HepG2 (cell line): Measurements from ENCODE around the gene UNC50. TPM values are rescaled to one million over a fixed set of nuclear protein-coding genes. Genes with fewer than 3 reads are reported as not detected.

ENCODE experiments used
- HES4 ChIP-seq: sonication (generic); formaldehyde crosslinking; IDR thresholded peaks from 2 replicates; pipeline ENCODE4 v1.9.0; 2021; ENCODE audit warnings: mild to moderate bottlenecking, missing genetic modification reagents, borderline replicate concordance
- JUNB ChIP-seq: sonication (generic); formaldehyde crosslinking; IDR thresholded peaks from 2 replicates; pipeline ENCODE4 v1.8.0; 2022; ENCODE audit warnings: missing genetic modification reagents, mild to moderate bottlenecking, borderline replicate concordance
- MAFK ChIP-seq, 2 experiments: IDR thresholded peaks in 1 of 2; conservative IDR thresholded peaks in 1 of 2; 2 replicates each; pipeline ENCODE4 v1.6.1; 2011; ENCODE audit warnings: improper control_type of control experiment in 2 of 2, low read length in 2 of 2
- MBD4 ChIP-seq: IDR thresholded peaks from 2 replicates; pipeline ENCODE4 v1.6.1; 2012; ENCODE audit warnings: low read length, inconsistent platforms, borderline replicate concordance
- NCOA2 ChIP-seq: sonication (generic); formaldehyde crosslinking; IDR thresholded peaks from 2 replicates; pipeline ENCODE4 v1.8.0; 2022; ENCODE audit warnings: inconsistent platforms
- REPIN1 ChIP-seq: sonication (generic); formaldehyde crosslinking; IDR thresholded peaks from 2 replicates; pipeline ENCODE4 v1.8.0; 2022; ENCODE audit warnings: missing genetic modification reagents, low read depth, mild to moderate bottlenecking, borderline replicate concordance
- RNF2 ChIP-seq: fragments of 450-650 bp; conservative IDR thresholded peaks from 2 replicates; pipeline ENCODE4 v1.6.1; 2016; ENCODE audit warnings: low read depth
- SP140L ChIP-seq: sonication (generic); formaldehyde crosslinking; IDR thresholded peaks from 2 replicates; pipeline ENCODE4 v1.4.0; 2020; ENCODE audit warnings: missing genetic modification reagents, borderline replicate concordance
- SRSF4 ChIP-seq: fragments of 200-400 bp; formaldehyde crosslinking; IDR thresholded peaks from one replicate; pipeline ENCODE4 v1.6.1; 2018; ENCODE audit warnings: mild to moderate bottlenecking, low read depth, low read length, moderate library complexity; ENCODE audit not compliant: poor library complexity, severe bottlenecking
- THAP11 ChIP-seq: IDR thresholded peaks from 2 replicates; pipeline ENCODE4 v1.6.1; 2016; ENCODE audit warnings: missing biosample characterization, missing genetic modification reagents
- ZBTB8A ChIP-seq: sonication (generic); formaldehyde crosslinking; IDR thresholded peaks from 2 replicates; pipeline ENCODE4 v1.4.0; 2020; ENCODE audit warnings: mild to moderate bottlenecking, low read depth, missing genetic modification reagents, borderline replicate concordance
- ZNF263 ChIP-seq: sonication (generic); formaldehyde crosslinking; IDR thresholded peaks from 2 replicates; pipeline ENCODE4 v1.4.0; 2020; ENCODE audit warnings: missing genetic modification reagents
- ZNF558 ChIP-seq: sonication (generic); formaldehyde crosslinking; IDR thresholded peaks from 2 replicates; pipeline ENCODE4 v1.9.0; 2022; ENCODE audit warnings: mild to moderate bottlenecking, missing genetic modification reagents, borderline replicate concordance
- ZNF567 ChIP-seq: sonication (generic); formaldehyde crosslinking; IDR thresholded peaks from 2 replicates; pipeline ENCODE4 v1.8.1; 2023; ENCODE audit warnings: mild to moderate bottlenecking, missing genetic modification reagents, borderline replicate concordance
- ZNF569 ChIP-seq: sonication (generic); formaldehyde crosslinking; IDR thresholded peaks from 2 replicates; pipeline ENCODE4 v1.5.0; 2020; ENCODE audit warnings: mild to moderate bottlenecking, missing genetic modification reagents, moderate library complexity, borderline replicate concordance
- polyA plus RNA-seq, 8 experiments: library from polyadenylated mRNA; depleted of rRNA in 3 of 8; stranded (reverse) in 7 of 8; unstranded in 1 of 8; fragments of >200 nt; fragmentation: Illumina TruSeq in 4 of 8; extraction: Trizol in 4 of 8; gene quantifications; 2 replicates each; pipeline versions ENCODE4 v1.2.1 to v1.2.3, GENCODE V29; 2011 to 2016; ENCODE audit warnings: low read depth in 4 of 8, missing spikeins in 1 of 8, mixed read lengths in 1 of 8; ENCODE audit not compliant: insufficient read depth in 1 of 8
- total RNA-seq, 5 experiments: library from RNA; depleted of rRNA; stranded (reverse); fragments of >200 nt; fragmentation: Illumina TruSeq; extraction: Trizol; gene quantifications; 2 replicates each; pipeline ENCODE4 v1.2.3, GENCODE V29; 2016; ENCODE audit warnings: low read depth in 1 of 5
- TF ChIP-seq, protein P1 (sequence below): sonication (generic); formaldehyde crosslinking; IDR thresholded peaks from 2 replicates; pipeline ENCODE4 v1.4.0; 2020; ENCODE audit warnings: missing genetic modification reagents; ENCODE audit errors: not compliant biosample characterization
- TF ChIP-seq, protein P2 (sequence below): sonication (generic); formaldehyde crosslinking; IDR thresholded peaks from 2 replicates; pipeline ENCODE4 v1.8.0; 2022; ENCODE audit warnings: mild to moderate bottlenecking, missing genetic modification reagents, moderate library complexity
- TF ChIP-seq, protein P3 (sequence below): sonication (generic); formaldehyde crosslinking; IDR thresholded peaks from 2 replicates; pipeline ENCODE4 v1.5.0; 2020; ENCODE audit warnings: missing genetic modification reagents
- TF ChIP-seq, protein P4 (sequence below): sonication (generic); formaldehyde crosslinking; IDR thresholded peaks from 2 replicates; pipeline ENCODE4 v1.8.1; 2023; ENCODE audit warnings: mild to moderate bottlenecking, missing genetic modification reagents, borderline replicate concordance
- TF ChIP-seq, protein P5 (sequence below): sonication (generic); formaldehyde crosslinking; IDR thresholded peaks from 2 replicates; pipeline ENCODE4 v1.4.0; 2020; ENCODE audit warnings: missing genetic modification reagents
- TF ChIP-seq, protein P6 (sequence below): sonication (generic); formaldehyde crosslinking; IDR thresholded peaks from 2 replicates; pipeline ENCODE4 v1.4.0; 2020; ENCODE audit warnings: missing genetic modification reagents, mild to moderate bottlenecking, borderline replicate concordance

Gene UNC50
- total and polyA plus RNA-seq, 2 of the 13 experiments (the other 11 are each of a cell fraction or from before 2014, with no cell fraction given): 92.6 to 95.6 TPM

DNA sequence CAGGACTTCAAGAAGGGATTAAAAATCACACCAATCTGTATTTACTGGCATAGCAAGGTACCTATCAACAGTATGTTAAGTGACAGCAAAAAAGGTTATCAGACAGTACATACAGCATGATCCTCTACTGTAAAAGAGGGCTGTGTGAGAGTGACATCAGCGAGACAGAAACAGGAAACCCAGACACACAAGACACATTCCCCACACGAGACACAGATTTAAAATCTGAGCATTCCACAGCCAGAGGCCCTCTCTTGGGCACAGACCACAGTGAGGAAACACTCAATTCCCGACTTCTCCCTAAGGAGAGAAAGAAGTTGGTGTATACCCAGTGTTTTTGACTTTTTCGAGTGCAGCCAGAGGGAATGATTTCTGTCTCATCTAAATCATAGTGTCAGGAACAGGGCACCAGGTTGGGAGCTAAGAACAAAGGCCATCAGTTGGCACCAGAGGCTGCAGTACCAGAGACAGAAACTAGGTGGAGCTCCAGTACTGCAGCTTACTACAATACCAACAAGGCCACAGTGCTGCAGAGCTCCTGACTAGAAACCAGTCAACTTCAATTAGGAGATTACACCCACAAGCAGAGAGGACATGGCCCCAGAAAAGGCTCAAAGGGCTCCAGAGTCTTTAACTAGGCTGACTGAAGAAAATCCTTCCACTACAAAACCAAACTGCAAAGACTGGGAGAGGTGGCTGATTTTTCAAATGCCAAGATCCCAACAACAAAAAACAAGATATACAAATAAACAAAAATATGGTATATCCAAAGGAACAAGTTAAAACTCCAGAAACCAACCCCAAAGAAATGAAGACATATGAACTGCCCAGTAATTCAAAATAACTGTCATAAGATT, 41.0 kb downstream of the UNC50 start (continued):
- TF ChIP-seq RNF2 (no peak), ZNF558 (no peak), THAP11 (peak; percentile 31; the same call in 1 of the 2 replicates), SRSF4 (no peak), SP140L (CRISPR knock-in tag) (0 out of 2 replicates have a peak, but pooled peaks have one; percentile 39), MAFK (conservative IDR thresholded peaks at IDR 0.05 in 1 of 2, IDR thresholded peaks at IDR 0.05 in 1 of 2; ENCODE audit: low read length in 2 of 2) (no peak), JUNB (CRISPR knock-in tag) (no peak), NCOA2 (CRISPR knock-in tag) (no peak), MBD4 (no peak), ZBTB8A (CRISPR knock-in tag) (no peak), REPIN1 (CRISPR knock-in tag) (peak; percentile 66; the same call in 1 of the 2 replicates), ZNF569 (CRISPR knock-in tag) (no peak), HES4 (CRISPR knock-in tag) (no peak), ZNF567 (CRISPR knock-in tag) (no peak), ZNF263 (CRISPR knock-in tag) (no peak)
- TF ChIP-seq, protein P1, sequence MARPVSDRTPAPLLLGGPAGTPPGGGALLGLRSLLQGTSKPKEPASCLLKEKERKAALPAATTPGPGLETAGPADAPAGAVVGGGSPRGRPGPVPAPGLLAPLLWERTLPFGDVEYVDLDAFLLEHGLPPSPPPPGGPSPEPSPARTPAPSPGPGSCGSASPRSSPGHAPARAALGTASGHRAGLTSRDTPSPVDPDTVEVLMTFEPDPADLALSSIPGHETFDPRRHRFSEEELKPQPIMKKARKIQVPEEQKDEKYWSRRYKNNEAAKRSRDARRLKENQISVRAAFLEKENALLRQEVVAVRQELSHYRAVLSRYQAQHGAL: no peak
- TF ChIP-seq, protein P2, sequence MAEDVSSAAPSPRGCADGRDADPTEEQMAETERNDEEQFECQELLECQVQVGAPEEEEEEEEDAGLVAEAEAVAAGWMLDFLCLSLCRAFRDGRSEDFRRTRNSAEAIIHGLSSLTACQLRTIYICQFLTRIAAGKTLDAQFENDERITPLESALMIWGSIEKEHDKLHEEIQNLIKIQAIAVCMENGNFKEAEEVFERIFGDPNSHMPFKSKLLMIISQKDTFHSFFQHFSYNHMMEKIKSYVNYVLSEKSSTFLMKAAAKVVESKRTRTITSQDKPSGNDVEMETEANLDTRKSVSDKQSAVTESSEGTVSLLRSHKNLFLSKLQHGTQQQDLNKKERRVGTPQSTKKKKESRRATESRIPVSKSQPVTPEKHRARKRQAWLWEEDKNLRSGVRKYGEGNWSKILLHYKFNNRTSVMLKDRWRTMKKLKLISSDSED: no peak
- TF ChIP-seq, protein P3, sequence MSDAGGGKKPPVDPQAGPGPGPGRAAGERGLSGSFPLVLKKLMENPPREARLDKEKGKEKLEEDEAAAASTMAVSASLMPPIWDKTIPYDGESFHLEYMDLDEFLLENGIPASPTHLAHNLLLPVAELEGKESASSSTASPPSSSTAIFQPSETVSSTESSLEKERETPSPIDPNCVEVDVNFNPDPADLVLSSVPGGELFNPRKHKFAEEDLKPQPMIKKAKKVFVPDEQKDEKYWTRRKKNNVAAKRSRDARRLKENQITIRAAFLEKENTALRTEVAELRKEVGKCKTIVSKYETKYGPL (CRISPR knock-in tag): no peak
- TF ChIP-seq, protein P4, sequence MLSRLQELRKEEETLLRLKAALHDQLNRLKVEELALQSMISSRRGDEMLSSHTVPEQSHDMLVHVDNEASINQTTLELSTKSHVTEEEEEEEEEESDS: no peak
- TF ChIP-seq, protein P5, sequence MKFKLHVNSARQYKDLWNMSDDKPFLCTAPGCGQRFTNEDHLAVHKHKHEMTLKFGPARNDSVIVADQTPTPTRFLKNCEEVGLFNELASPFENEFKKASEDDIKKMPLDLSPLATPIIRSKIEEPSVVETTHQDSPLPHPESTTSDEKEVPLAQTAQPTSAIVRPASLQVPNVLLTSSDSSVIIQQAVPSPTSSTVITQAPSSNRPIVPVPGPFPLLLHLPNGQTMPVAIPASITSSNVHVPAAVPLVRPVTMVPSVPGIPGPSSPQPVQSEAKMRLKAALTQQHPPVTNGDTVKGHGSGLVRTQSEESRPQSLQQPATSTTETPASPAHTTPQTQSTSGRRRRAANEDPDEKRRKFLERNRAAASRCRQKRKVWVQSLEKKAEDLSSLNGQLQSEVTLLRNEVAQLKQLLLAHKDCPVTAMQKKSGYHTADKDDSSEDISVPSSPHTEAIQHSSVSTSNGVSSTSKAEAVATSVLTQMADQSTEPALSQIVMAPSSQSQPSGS (CRISPR knock-in tag): no peak
- TF ChIP-seq, protein P6, sequence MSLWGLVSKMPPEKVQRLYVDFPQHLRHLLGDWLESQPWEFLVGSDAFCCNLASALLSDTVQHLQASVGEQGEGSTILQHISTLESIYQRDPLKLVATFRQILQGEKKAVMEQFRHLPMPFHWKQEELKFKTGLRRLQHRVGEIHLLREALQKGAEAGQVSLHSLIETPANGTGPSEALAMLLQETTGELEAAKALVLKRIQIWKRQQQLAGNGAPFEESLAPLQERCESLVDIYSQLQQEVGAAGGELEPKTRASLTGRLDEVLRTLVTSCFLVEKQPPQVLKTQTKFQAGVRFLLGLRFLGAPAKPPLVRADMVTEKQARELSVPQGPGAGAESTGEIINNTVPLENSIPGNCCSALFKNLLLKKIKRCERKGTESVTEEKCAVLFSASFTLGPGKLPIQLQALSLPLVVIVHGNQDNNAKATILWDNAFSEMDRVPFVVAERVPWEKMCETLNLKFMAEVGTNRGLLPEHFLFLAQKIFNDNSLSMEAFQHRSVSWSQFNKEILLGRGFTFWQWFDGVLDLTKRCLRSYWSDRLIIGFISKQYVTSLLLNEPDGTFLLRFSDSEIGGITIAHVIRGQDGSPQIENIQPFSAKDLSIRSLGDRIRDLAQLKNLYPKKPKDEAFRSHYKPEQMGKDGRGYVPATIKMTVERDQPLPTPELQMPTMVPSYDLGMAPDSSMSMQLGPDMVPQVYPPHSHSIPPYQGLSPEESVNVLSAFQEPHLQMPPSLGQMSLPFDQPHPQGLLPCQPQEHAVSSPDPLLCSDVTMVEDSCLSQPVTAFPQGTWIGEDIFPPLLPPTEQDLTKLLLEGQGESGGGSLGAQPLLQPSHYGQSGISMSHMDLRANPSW (CRISPR knock-in tag): no peak
